Fibroblast of lung (primary cell): ENCODE measurements around the gene NDUFB5.

ENCODE experiments used
- CTCF ChIP-seq, 2 donors: IDR thresholded peaks in 1 of 2; conservative IDR thresholded peaks in 1 of 2; 1 replicate in 1 of 2; 2 replicates in 1 of 2; pipeline ENCODE4 v1.5.1; 2011 to 2012; ENCODE audit warnings: low read length in 2 of 2, control low read depth in 1 of 2, inconsistent platforms in 1 of 2, low read depth in 1 of 2, mild to moderate bottlenecking in 1 of 2
- EZH2 ChIP-seq: IDR thresholded peaks from 2 replicates; pipeline ENCODE4 v1.5.1; 2012; ENCODE audit warnings: low read length, control low read depth, mild to moderate bottlenecking; ENCODE audit errors: missing control alignments

GRCh38 chr3:179622023-179622422 lies 17.4 kb downstream of the NDUFB5 start:
- TF ChIP-seq CTCF (conservative IDR thresholded peaks at IDR 0.05 in 1 of 2, IDR thresholded peaks at IDR 0.05 in 1 of 2; ENCODE audit: low read depth in 1 of 2, low read length in 2 of 2): no peak
- TF ChIP-seq EZH2: no peak
